ENCODE results near the gene MLLT6.

Gene MLLT6

GRCh38 chr17:38715216-38715943, 10.3 kb downstream of the MLLT6 start:
- TF ChIP-seq CTCF (IDR thresholded peaks at IDR 0.05; ENCODE audit: low read depth, low read length, missing control alignments) = no peak
- DNase-seq (ENCODE audit: extremely low read depth, low read depth) = no peak
- no peak overlapping the region for H3K4me3 ChIP-seq (replicated peaks; ENCODE audit: low read depth, low read length)

- no peak for DNase-seq (ENCODE audit: extremely low read depth, low read depth)
- TF ChIP-seq CTCF (IDR thresholded peaks at IDR 0.05; ENCODE audit: low read depth, low read length, missing control alignments) = no peak
- H3K4me3 ChIP-seq (replicated peaks; ENCODE audit: low read depth, low read length) = no peak overlapping the region
Observed at GRCh38 chr17:38716368-38717005, 11.4 kb downstream of the MLLT6 start.

GRCh38 chr17:38717139-38717745, 12.2 kb downstream of the MLLT6 start:
- TF ChIP-seq CTCF (IDR thresholded peaks at IDR 0.05; ENCODE audit: low read depth, low read length, missing control alignments) = no peak
- no peak overlapping the region for H3K4me3 ChIP-seq (replicated peaks; ENCODE audit: low read depth, low read length)
- DNase-seq (ENCODE audit: extremely low read depth, low read depth) = no peak

GRCh38 chr17:38719289-38719942, 14.3 kb downstream of the MLLT6 start:
- no peak for DNase-seq (ENCODE audit: extremely low read depth, low read depth)
- no peak overlapping the region for H3K4me3 ChIP-seq (replicated peaks; ENCODE audit: low read depth, low read length)
- no peak for TF ChIP-seq CTCF (IDR thresholded peaks at IDR 0.05; ENCODE audit: low read depth, low read length, missing control alignments)

GRCh38 chr17:38719943-38720641, 15.0 kb downstream of the MLLT6 start:
- no peak for DNase-seq (ENCODE audit: extremely low read depth, low read depth)
- no peak for TF ChIP-seq CTCF (IDR thresholded peaks at IDR 0.05; ENCODE audit: low read depth, low read length, missing control alignments)
- H3K4me3 ChIP-seq (replicated peaks; ENCODE audit: low read depth, low read length) = no peak overlapping the region

- no peak overlapping the region for H3K4me3 ChIP-seq (replicated peaks; ENCODE audit: low read depth, low read length)
- TF ChIP-seq CTCF (IDR thresholded peaks at IDR 0.05; ENCODE audit: low read depth, low read length, missing control alignments) = no peak
- DNase-seq (ENCODE audit: extremely low read depth, low read depth) = no peak
Observed at GRCh38 chr17:38720941-38721340, 15.9 kb downstream of the MLLT6 start.

Data from HFF-Myc (cell line).